ENCODE data around the gene SNCB. TPM values are rescaled to one million over a fixed set of nuclear protein-coding genes. Genes with fewer than 3 reads are reported as not detected.

The SNCB gene
- 0.09 and 0.32 TPM in 2 replicates for total RNA-seq

GRCh38 chr5:176629853-176630680 lies at the start of gene SNCB, which contains the start of gene EIF4E1B:
SNCB (minus strand) TSS chr5:176630534; CDS start chr5:176629654, 880 bp downstream.
EIF4E1B (plus strand) TSS chr5:176630675; CDS start chr5:176642788, 12,113 bp downstream.

GRCh38 chr5:176647030-176647842 lies 16.9 kb upstream of the SNCB start, which contains the start of gene TSPAN17:
TSPAN17 (plus strand) TSS chr5:176647484; CDS start chr5:176647616, 132 bp downstream.

GRCh38 chr5:176609724-176610434 lies 20.5 kb downstream of the SNCB start, which contains the start of gene GPRIN1:
GPRIN1 (minus strand) TSS chr5:176610156; CDS start chr5:176599834, 10,322 bp downstream.

Other genes starting within 250 kb of the SNCB start
- gene NOP16, start 241.9 kb downstream of the SNCB start, total RNA-seq: 7.3 and 7.7 TPM in 2 replicates
- 23.8 and 29.9 TPM in 2 replicates for gene HIGD2A, start 241.8 kb downstream of the SNCB start, total RNA-seq
- gene CLTB, start 214.0 kb downstream of the SNCB start, total RNA-seq: 65.6 and 103 TPM in 2 replicates
- 33.7 and 34.3 TPM in 2 replicates for gene FAF2, start 182.1 kb downstream of the SNCB start, total RNA-seq
- gene RNF44, start 93.1 kb downstream of the SNCB start, total RNA-seq: 2.1 and 2.5 TPM in 2 replicates
- gene CDHR2, start 81.2 kb downstream of the SNCB start, total RNA-seq: 0.09 and 0.32 TPM in 2 replicates
- gene GPRIN1, start 20.4 kb downstream of the SNCB start, total RNA-seq: 1.8 and 3.2 TPM in 2 replicates
- 0.26 TPM in 1 of 2 replicates, not detected in the other for gene EIF4E1B, start 141 bp upstream of the SNCB start, total RNA-seq
- 21.6 and 29.5 TPM in 2 replicates for gene TSPAN17, start 16.9 kb upstream of the SNCB start, total RNA-seq
- not detected in 2 replicates for gene UNC5A, start 180.0 kb upstream of the SNCB start, total RNA-seq

All from bronchial smooth muscle cell (primary cell).